ENCODE data around the gene AATF. TPM values are rescaled to one million over a fixed set of nuclear protein-coding genes. Genes with fewer than 3 reads are reported as not detected.

The AATF gene
- total and polyA plus RNA-seq, 2 of the 8 experiments (the other 6 are each of a cell fraction or from before 2014, with no cell fraction given) = 20.1 to 62.8 TPM

- Histone ChIP-seq H4K8ac (ENCODE audit: extremely low read depth, insufficient read depth, low read length) (no peak overlapping the region), H2BK12ac (ENCODE audit: low read depth, low read length) (no peak overlapping the region), H3K23ac (ENCODE audit: insufficient read length) (no peak overlapping the region), H3K27me3 (replicated peaks in 1 of 4; ENCODE audit: control insufficient read depth in 3 of 4, extremely low read depth in 1 of 4, insufficient read depth in 3 of 4, low read length in 3 of 4) (no peaks in the 10 kb centered on the region), H3K9me3 (ENCODE audit: insufficient read depth in 2 of 2, low read depth in 1 of 2, low read length in 1 of 2) (no peaks in the 10 kb centered on the region), H3K27ac (ENCODE audit: low read depth, low read length) (no peak overlapping the region), H3K56ac (replicated peaks; ENCODE audit: insufficient read length, low read depth, low read length) (no peak overlapping the region), H3K18ac (ENCODE audit: extremely low read depth, low read length) (no peak overlapping the region), H3K79me2 (ENCODE audit: control insufficient read depth in 1 of 2, insufficient read depth in 2 of 2, low read length in 2 of 2) (no peaks in the 10 kb centered on the region), H3K14ac (ENCODE audit: insufficient read length) (no peak overlapping the region), H3K23me2 (ENCODE audit: low read depth, low read length) (peaks cover 1% of the 10 kb centered on the region; the same call in 1 of the 2 replicates), H2AK5ac (ENCODE audit: low read depth, low read length) (no peak overlapping the region), H2BK20ac (ENCODE audit: low read length) (no peak overlapping the region), H4K5ac (ENCODE audit: insufficient read length, low read depth, low read length) (no peak overlapping the region), H4K91ac (replicated peaks; ENCODE audit: insufficient read length, low read length) (no peak overlapping the region), H3K4me2 (ENCODE audit: insufficient read depth in 1 of 2, low read depth in 2 of 2, low read length in 2 of 2) (no peak overlapping the region), H3K4me3 (ENCODE audit: extremely low read depth in 1 of 4, insufficient read depth in 2 of 4, low read depth in 3 of 4, low read length in 4 of 4) (no peak overlapping the region), H2BK120ac (replicated peaks; ENCODE audit: low read depth, low read length) (no peak overlapping the region), H3K79me1 (ENCODE audit: low read depth, low read length) (0 out of 2 replicates have a peak, but pooled peaks cover 4% of the 10 kb centered on the region), H4K20me1 (replicated peaks in 1 of 2; ENCODE audit: control insufficient read depth in 1 of 2, insufficient read depth in 2 of 2, low read length in 2 of 2) (no peaks in the 10 kb centered on the region), H2AFZ (ENCODE audit: low read length) (no peak overlapping the region), H3K4ac (replicated peaks; ENCODE audit: insufficient read length, low read depth, low read length) (no peak overlapping the region), H3K36me3 (ENCODE audit: control insufficient read depth in 2 of 4, insufficient read depth in 4 of 4, low read length in 3 of 4) (peaks cover 14 to 23% (median 16%) of the 10 kb centered on the region in 4 experiments; a peak in 7 of 8 replicates), H2BK5ac (ENCODE audit: low read depth, low read length) (no peak overlapping the region), H3K4me1 (replicated peaks in 1 of 4; ENCODE audit: control insufficient read depth in 3 of 4, insufficient read depth in 4 of 4, low read length in 3 of 4) (peaks cover 5 to 10% (median 10%) of the 10 kb centered on the region in 4 experiments; a peak in 5 of 7 replicates), H2BK15ac (ENCODE audit: low read length) (no peak overlapping the region), H3K9ac (replicated peaks in 1 of 4; ENCODE audit: extremely low read depth in 1 of 4, low read depth in 3 of 4, low read length in 3 of 4) (no peak overlapping the region)
- TF ChIP-seq E2F6 (IDR thresholded peaks at IDR 0.05) (no peak), RFX5 (IDR thresholded peaks at IDR 0.05; ENCODE audit: borderline replicate concordance, low read depth, low read length) (no peak), SIN3A (conservative IDR thresholded peaks at IDR 0.05 in 1 of 2, IDR thresholded peaks at IDR 0.05 in 1 of 2; ENCODE audit: low read depth in 1 of 2, low read length in 2 of 2) (no peak), TCF12 (IDR thresholded peaks at IDR 0.05; ENCODE audit: low read depth, low read length) (no peak), MAX (IDR thresholded peaks at IDR 0.05) (no peak), CHD2 (IDR thresholded peaks at IDR 0.05; ENCODE audit: low read length) (no peak), USF2 (IDR thresholded peaks at IDR 0.05; ENCODE audit: low read length) (no peak), NRF1 (IDR thresholded peaks at IDR 0.05; ENCODE audit: low read depth, low read length) (no peak)
- DNase-seq (ENCODE audit: low read depth in 1 of 2, low spot score in 2 of 2) = no peak
- ChIA-PET CTCF (ENCODE audit: partially characterized antibody) (interaction anchor here (0.5 to 1.5 kb wide), 3 partner anchors 35 to 470 kb away, joined by 3 to 4 read pairs (median 3); no protein-coding TSS in a partner anchor), POLR2A (ENCODE audit: partially characterized antibody) (no interaction called here)
- no peak for FAIRE-seq
- 95% methylated on average over 2 of the region's 2 CpGs; no CpG with 5 or more reads in 1 of the 2 experiments for WGBS, 2 experiments (ENCODE audit: extremely low coverage in 1 of 2, insufficient coverage in 1 of 2, insufficient read length in 1 of 2, insufficient replicate concordance in 2 of 2, low coverage in 1 of 2, low lambda C conversion rate in 2 of 2, missing lambda C conversion rate in 1 of 2)
Measured at GRCh38 chr17:37101306-37101705, 152.6 kb downstream of the AATF start.

All from H1 (cell line).